Cerebellar nuclear complex (tissue), 1 donor: ENCODE data around the gene KCND3.

ENCODE experiments used
- DNase-seq, 2 experiments: peaks; one replicate each; lab custom pipeline; 2025; lab: John Stamatoyannopoulos, UW

KCND3 gene

DNA sequence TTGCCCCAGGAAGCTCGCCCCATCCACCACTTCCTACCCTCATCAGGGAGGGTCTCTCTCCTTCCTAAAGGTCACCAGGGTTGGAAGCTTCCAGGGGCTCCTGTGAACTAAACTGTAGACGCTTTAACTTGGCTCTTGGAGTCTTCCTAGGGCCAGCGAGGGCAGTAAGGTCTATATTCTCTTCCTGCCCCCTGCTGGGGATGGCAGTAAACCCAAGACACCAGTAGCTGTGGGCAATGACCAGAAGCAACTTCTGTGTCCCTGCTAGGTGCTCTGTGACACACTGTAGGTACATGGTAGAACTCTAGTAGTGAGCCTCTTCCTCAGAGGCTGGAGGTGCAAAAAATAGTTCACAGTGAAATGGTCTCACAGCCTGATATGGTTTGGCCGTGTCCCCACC, 30.0 kb downstream of the KCND3 start:
- DNase-seq, result no peak

- DNase-seq, result no peak
These were observed 30.6 kb downstream of the KCND3 start for GRCh38 chr1:111958851-111959250.

DNA sequence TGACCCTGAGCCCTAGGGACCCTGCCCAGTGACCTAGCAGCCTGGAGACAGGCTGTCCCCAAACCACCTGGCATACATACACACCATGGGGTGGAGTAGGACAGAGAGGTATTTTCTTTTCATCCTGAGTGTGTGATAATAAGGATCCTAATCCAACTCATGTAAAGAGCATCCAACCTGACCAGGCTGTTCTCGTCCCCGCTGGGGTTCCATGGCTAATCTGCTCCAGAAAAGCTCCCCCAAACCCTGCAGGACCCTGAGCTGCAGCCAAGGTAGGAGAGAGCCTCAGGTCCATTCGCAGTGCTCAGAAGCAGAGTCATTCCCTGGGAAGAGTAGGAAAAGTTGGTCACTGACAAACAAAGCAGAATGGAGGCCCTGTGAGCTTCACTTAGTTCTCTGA, 31.4 kb downstream of the KCND3 start:
- no peak for DNase-seq

DNA sequence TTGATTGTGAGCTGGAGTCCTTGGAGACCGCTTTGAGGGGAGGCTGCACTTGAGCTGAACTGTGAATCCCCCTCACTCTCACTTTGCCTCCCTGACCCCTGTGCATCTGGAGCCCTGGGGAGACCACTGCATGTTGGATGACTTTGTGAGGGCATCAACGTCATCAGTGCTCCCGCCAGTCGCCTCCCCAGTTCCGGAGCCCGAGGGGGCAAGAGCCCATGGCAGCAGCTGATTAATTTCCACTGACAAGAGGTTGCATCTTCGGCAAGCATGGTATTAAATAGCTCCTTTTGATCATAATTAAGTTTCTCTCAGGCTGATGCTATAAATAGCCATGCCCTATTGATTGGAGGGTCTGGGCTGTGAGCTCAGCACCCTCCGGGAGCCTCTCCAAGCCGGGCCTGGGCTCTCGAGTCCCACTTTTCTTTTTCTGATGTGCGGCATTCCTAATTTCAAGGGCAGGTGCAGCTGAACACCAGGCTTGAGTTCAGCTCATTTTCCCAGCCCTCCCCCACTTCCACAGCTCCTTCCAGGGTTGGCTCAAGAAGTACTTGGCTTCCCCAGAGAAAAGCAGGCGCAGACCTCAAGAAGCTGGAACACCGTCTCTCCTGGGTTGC, 33.2 kb downstream of the KCND3 start:
- no peak for DNase-seq

- DNase-seq, result no peak
These were observed 33.7 kb downstream of the KCND3 start for GRCh38 chr1:111955755-111956154.

- DNase-seq, result no peak
These were observed 35.7 kb downstream of the KCND3 start for GRCh38 chr1:111953797-111954196.

DNA sequence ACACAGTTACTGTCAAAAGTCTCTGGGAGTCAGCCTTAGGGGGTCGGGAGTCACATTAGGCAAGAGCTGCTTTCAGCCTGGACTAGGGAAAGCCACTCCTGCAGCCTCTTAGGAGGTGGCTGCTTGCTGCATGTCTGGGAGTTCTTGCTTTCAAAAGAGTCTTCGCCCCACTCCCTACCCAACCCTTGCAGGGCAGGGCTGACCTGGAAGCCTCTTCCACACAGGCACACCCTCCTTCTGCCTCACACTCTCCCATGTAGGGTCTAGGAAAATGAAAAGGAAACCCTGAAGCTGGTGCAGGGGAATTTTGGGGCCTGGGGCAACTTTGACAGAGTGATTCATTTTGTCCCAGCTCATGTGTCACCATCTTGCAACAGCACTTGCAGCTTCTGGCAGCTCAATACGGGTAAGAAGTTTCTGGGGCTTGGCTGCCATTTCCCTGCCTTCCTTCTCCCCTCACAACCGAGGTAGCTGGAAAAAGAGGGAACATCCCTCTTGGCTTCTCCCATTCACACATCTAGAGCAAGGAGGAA, 37.3 kb downstream of the KCND3 start:
- no peak for DNase-seq

DNA sequence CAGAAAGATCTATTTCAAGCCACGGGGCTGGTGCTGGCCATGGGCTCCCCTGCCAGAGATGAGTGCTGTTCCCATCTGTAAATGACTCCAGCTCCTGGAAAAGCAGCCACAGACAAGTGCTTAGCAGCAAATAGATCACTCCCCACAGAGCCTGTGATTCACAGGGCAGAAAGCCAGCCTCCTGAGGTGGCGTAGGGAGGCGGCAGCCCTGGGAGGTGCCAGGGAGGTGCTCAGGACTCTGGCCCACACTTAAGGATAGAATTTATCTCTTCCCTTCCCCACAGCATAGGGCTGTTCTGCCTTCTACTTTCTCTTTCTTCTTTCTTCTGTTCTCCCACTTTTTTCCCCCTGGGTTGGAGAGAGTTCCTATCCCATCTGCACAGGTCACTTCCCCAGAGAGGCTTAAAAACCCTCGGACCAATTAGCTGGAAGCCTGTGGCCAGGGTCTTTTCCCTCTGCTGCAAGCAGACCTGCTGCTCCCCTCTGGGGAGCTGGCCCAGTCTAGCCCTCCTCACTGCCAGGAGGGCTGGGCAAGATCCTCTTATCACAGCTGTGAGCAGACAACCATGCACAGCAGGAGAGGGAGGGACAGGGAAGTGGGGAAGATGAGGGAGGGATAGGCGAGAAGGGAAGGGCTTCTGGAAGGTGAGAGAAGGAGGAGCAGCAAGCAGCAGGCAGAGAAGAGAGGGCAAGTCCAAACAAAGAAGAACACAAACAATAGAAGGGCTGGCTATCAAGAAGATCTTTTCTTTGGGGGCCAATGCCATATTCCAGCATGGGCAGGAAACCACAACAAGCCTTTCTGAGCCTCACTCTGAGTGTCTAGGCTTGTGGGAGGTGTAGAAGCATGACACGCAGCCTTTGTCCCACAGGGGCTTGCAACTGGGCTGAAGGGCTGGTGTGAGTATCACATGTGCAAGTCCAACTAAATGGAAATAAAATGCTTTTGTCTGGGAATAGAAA, 41.0 kb downstream of the KCND3 start:
- DNase-seq, result no peak

DNA sequence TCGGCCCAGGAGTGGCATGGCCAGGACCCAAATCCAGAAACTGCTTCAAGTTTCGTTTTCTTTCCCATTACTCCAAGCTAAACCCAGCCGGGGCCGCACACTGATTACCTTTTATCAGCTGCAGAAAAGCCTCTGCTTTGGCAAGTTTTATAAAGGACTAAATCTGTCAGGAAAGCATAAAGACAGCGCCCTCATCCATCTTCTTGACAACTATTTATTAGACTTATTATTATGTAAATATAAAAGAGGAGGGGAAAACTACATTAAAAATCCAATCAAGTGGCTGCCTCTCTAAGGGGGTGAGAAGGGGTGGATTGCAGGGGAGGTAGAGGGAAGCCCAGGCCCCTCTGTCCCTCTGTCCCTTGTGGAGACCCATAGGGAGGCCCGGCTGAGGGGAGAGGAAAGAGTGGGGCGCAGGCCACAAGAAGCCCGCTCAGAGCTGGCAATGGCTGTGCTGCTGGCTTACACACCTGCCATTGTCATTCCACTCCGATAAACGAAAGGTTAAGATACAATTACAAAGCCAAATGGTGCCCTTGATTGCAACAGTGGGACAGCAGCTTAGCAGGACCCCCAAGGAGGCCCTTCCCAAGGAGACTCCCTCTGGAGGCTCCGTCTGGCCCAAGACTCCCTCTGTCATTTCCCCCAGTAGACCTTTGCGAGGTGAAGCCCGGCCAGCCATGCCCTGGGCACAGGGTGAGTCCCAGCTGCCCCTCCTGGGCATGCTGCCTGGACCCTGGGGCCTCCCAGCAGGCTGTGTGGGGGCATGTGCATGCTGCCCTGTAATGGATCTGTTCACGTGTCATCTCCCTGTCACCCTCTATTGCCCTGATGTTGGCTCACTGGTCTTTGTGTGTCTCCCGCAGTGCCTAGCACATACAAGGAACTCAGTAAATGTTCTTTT, 45.4 kb downstream of the KCND3 start:
- DNase-seq, result peak; percentile 49 to 64

DNA sequence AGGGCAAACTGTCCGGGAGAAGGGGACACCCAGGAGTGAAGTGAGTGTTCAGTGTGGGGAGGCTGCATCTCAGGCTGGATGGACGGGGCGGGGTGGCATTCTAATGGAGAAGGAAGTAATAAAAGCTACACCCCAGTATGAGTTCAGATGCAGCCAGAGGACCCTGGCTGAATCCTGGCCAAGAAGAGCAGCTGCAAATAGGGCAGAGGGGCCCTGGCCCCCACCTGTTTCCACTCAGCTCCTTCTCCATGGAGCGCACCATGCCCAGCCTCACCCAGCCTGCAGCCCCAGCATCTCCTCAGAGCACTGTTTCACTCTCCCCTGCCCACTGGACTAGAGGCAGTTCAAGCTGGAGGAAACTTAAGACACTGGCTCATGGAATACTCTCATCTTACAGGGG, 46.4 kb downstream of the KCND3 start:
- DNase-seq, result no peak

DNA sequence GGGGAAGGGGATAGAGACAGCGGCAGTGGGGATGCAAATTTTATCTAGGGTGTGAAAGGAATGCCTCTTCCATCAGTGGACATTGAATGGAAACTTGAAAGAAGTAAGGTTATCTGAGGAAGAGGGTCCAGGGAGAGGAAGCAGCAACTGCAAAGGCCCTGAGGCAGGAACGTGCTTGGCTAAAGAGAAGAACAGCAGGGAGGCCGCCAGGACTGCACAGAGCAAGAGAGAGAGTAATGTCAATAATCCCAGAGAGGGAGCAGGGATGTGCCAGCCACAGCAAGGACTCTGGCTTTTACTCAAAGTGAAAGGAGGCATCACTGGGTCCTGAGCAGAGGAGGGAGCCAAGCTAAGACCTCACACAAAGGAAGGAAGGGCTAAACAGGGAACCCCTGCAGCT, 50.9 kb downstream of the KCND3 start:
- DNase-seq, result no peak

GRCh38 chr1:111938123-111938522, 51.3 kb downstream of the KCND3 start:
- no peak for DNase-seq

GRCh38 chr1:111937147-111937725, 52.2 kb downstream of the KCND3 start:
- DNase-seq, result no peak

GRCh38 chr1:111934106-111934852, 55.2 kb downstream of the KCND3 start:
- no peak for DNase-seq

DNA sequence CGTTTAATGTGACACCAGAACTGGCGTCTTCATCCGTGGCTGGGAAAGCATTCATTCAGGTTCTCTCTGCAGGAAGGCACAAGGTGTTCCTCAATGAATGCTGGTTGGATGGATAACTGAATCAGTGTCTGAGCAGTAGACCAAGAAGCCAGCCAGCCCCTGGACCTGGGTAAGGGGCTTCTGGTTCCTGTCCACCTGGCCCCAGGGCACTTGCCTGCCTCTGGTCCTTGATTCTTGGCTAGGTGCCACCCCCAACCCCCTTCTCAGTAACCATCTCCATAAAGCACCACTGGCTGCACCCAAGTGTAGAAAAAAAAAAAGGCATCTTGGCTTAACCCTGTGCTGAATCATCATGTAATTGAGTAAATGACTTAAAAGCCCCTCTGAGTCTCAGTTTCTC, 59.1 kb downstream of the KCND3 start:
- DNase-seq, result no peak

GRCh38 chr1:111928531-111928930, 60.9 kb downstream of the KCND3 start:
- DNase-seq, result no peak

DNA sequence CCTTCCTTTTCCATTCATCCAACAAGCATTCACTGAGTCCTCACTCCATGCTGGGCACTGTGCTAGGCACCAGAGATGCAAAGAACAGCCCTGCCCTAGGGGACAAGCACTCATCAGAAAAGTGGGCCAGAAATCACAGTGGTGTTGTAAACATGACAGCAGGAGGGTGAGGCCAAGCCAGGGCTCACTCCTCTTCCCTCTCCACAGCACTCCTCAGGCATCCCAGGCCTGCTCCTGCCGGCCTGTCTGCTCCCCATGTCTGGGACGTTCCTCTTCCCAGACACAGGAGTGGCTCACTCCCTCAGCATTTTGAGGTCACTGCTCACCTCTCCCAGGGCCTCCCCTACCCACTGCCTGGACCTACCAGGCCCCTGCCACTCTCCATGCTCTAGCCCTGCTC, 61.8 kb downstream of the KCND3 start:
- peak in 1 of 2 experiments; percentile 13 for DNase-seq

- DNase-seq, result no peak
These were observed 64.7 kb downstream of the KCND3 start for GRCh38 chr1:111924786-111925185.

DNA sequence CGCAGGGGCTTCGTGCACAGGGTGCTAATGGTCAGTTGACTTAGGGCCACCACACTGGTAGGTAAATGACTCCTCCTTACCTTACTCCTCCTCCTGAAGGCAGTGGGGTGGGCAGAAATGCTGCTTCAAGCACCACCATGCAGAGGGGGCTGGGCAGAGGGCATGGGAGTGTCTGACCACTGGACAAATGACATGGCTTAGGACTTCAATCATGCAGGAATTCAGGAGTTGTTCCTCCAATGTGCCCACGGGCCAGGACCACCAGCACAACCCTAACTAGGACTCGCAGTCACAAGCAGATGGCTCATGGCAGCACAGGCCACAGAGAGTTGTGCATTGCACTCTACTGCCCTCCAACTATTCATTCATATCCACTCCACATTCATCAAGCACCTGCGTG, 65.7 kb downstream of the KCND3 start:
- no peak for DNase-seq

DNA sequence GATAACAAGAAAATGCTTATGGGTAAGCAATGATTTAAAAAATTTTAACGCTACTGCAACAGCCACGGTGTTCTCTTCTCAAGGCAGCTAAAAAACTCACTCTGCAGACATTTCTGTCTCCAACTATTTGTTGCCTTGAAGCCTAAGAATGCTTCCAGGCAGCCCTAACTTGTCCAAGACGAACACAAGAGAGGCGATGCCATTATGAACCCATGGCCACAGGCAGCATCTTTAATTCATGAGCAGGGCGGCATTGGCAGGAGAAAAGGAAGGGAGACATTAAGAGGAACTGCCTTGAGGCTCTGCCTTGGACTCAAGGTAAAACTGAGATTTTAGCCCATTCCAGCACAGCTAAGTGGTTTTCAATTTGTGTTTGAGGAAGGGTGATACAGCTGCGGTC, 67.5 kb downstream of the KCND3 start:
- no peak for DNase-seq
